ENCODE data around the gene MT3.
"Not testable (repeated sequence)": the region's sequence is repeated elsewhere in the genome, so short reads cannot be mapped to it uniquely, and the experiment has no call there.

The MT3 gene

GRCh38 chr16:56571525-56571924 is 17.8 kb upstream of the MT3 start:
- Histone ChIP-seq H3K9me3 (ENCODE audit: low read depth, low read length) (no peaks in the 10 kb centered on the region), H3K27ac (no peak overlapping the region), H3K36me3 (ENCODE audit: insufficient read depth, low read length) (no peaks in the 10 kb centered on the region), H3K9ac (ENCODE audit: insufficient read length) (no peak overlapping the region), H3K4me3 (no peak overlapping the region)
- TF ChIP-seq EZH2 (IDR thresholded peaks at IDR 0.05) (no peak), FOXP2 (optimal IDR thresholded peaks at IDR 0.05; ENCODE audit: control extremely low read depth, extremely low read length, insufficient read depth) (no peak), POLR2AphosphoS5 (IDR thresholded peaks at IDR 0.05; ENCODE audit: borderline replicate concordance, low read depth, low read length) (no peak)
- DNase-seq (ENCODE audit: low read depth, low spot score): no peak

GRCh38 chr16:56574625-56575024 is 14.7 kb upstream of the MT3 start:
- H3K9me3 ChIP-seq (ENCODE audit: low read depth, low read length): no peaks in the 10 kb centered on the region
- no peak for TF ChIP-seq POLR2AphosphoS5 (IDR thresholded peaks at IDR 0.05; ENCODE audit: borderline replicate concordance, low read depth, low read length)
- no peak for TF ChIP-seq EZH2 (IDR thresholded peaks at IDR 0.05)
- no peak for TF ChIP-seq FOXP2 (optimal IDR thresholded peaks at IDR 0.05; ENCODE audit: control extremely low read depth, extremely low read length, insufficient read depth)
- no peak overlapping the region for H3K9ac ChIP-seq (ENCODE audit: insufficient read length)
- H3K4me3 ChIP-seq: no peak overlapping the region
- no peaks in the 10 kb centered on the region for H3K36me3 ChIP-seq (ENCODE audit: insufficient read depth, low read length)
- DNase-seq (ENCODE audit: low read depth, low spot score): no peak
- H3K27ac ChIP-seq: no peak overlapping the region

GRCh38 chr16:56576585-56577299 is 12.6 kb upstream of the MT3 start:
- H3K4me3 ChIP-seq: no peak overlapping the region
- H3K27ac ChIP-seq: no peak overlapping the region
- no peaks in the 10 kb centered on the region for H3K9me3 ChIP-seq (ENCODE audit: low read depth, low read length)
- H3K9ac ChIP-seq (ENCODE audit: insufficient read length): no peak overlapping the region
- no peak for DNase-seq (ENCODE audit: low read depth, low spot score)
- H3K36me3 ChIP-seq (ENCODE audit: insufficient read depth, low read length): no peaks in the 10 kb centered on the region
- TF ChIP-seq EZH2 (IDR thresholded peaks at IDR 0.05): no peak
- TF ChIP-seq POLR2AphosphoS5 (IDR thresholded peaks at IDR 0.05; ENCODE audit: borderline replicate concordance, low read depth, low read length): no peak
- TF ChIP-seq FOXP2 (optimal IDR thresholded peaks at IDR 0.05; ENCODE audit: control extremely low read depth, extremely low read length, insufficient read depth): no peak

- no peak overlapping the region for H3K27ac ChIP-seq
- no peaks in the 10 kb centered on the region for H3K36me3 ChIP-seq (ENCODE audit: insufficient read depth, low read length)
- DNase-seq (ENCODE audit: low read depth, low spot score): no peak
- H3K9me3 ChIP-seq (ENCODE audit: low read depth, low read length): no peaks in the 10 kb centered on the region
- TF ChIP-seq POLR2AphosphoS5 (IDR thresholded peaks at IDR 0.05; ENCODE audit: borderline replicate concordance, low read depth, low read length) (no peak), FOXP2 (optimal IDR thresholded peaks at IDR 0.05; ENCODE audit: control extremely low read depth, extremely low read length, insufficient read depth) (no peak), EZH2 (IDR thresholded peaks at IDR 0.05) (no peak)
- no peak overlapping the region for H3K4me3 ChIP-seq
- H3K9ac ChIP-seq (ENCODE audit: insufficient read length): no peak overlapping the region
Observed at GRCh38 chr16:56577300-56577625, 12.1 kb upstream of the MT3 start.

- no peak overlapping the region for H3K4me3 ChIP-seq
- no peak for TF ChIP-seq FOXP2 (optimal IDR thresholded peaks at IDR 0.05; ENCODE audit: control extremely low read depth, extremely low read length, insufficient read depth)
- no peak for TF ChIP-seq POLR2AphosphoS5 (IDR thresholded peaks at IDR 0.05; ENCODE audit: borderline replicate concordance, low read depth, low read length)
- no peak for TF ChIP-seq EZH2 (IDR thresholded peaks at IDR 0.05)
- no peaks in the 10 kb centered on the region for H3K9me3 ChIP-seq (ENCODE audit: low read depth, low read length)
- H3K36me3 ChIP-seq (ENCODE audit: insufficient read depth, low read length): no peaks in the 10 kb centered on the region
- H3K27ac ChIP-seq: no peak overlapping the region
- no peak overlapping the region for H3K9ac ChIP-seq (ENCODE audit: insufficient read length)
- no peak for DNase-seq (ENCODE audit: low read depth, low spot score)
Observed at GRCh38 chr16:56580391-56581048, 8.8 kb upstream of the MT3 start.

GRCh38 chr16:56582911-56583310 is 6.4 kb upstream of the MT3 start:
- not testable (repeated sequence) for H3K4me3 ChIP-seq; H3K36me3 ChIP-seq (ENCODE audit: insufficient read depth, low read length); H3K27ac ChIP-seq; H3K9me3 ChIP-seq (ENCODE audit: low read depth, low read length); DNase-seq (ENCODE audit: low read depth, low spot score); H3K9ac ChIP-seq (ENCODE audit: insufficient read length)

- Histone ChIP-seq H3K9ac (ENCODE audit: insufficient read length) (no peak overlapping the region), H3K36me3 (ENCODE audit: insufficient read depth, low read length) (no peaks in the 10 kb centered on the region), H3K9me3 (ENCODE audit: low read depth, low read length) (no peaks in the 10 kb centered on the region), H3K4me3 (no peak overlapping the region), H3K27ac (no peak overlapping the region)
- TF ChIP-seq FOXP2 (optimal IDR thresholded peaks at IDR 0.05; ENCODE audit: control extremely low read depth, extremely low read length, insufficient read depth): no peak
- TF ChIP-seq POLR2AphosphoS5 (IDR thresholded peaks at IDR 0.05; ENCODE audit: borderline replicate concordance, low read depth, low read length): no peak
- TF ChIP-seq EZH2 (IDR thresholded peaks at IDR 0.05): no peak
- no peak for DNase-seq (ENCODE audit: low read depth, low spot score)
Observed at GRCh38 chr16:56583351-56584168, 5.8 kb upstream of the MT3 start.

- Histone ChIP-seq H3K9me3 (ENCODE audit: low read depth, low read length) (no peaks in the 10 kb centered on the region), H3K27ac (no peak overlapping the region), H3K4me3 (no peak overlapping the region), H3K36me3 (ENCODE audit: insufficient read depth, low read length) (no peaks in the 10 kb centered on the region), H3K9ac (ENCODE audit: insufficient read length) (no peak overlapping the region)
- no peak for DNase-seq (ENCODE audit: low read depth, low spot score)
- TF ChIP-seq FOXP2 (optimal IDR thresholded peaks at IDR 0.05; ENCODE audit: control extremely low read depth, extremely low read length, insufficient read depth): no peak
- TF ChIP-seq EZH2 (IDR thresholded peaks at IDR 0.05): no peak
- no peak for TF ChIP-seq POLR2AphosphoS5 (IDR thresholded peaks at IDR 0.05; ENCODE audit: borderline replicate concordance, low read depth, low read length)
Observed at GRCh38 chr16:56584276-56584675, 5.1 kb upstream of the MT3 start.

Data from SK-N-MC (cell line).